ENCODE results near the gene EFNA2. TPM values are rescaled to one million over a fixed set of nuclear protein-coding genes. Genes with fewer than 3 reads are reported as not detected.

Gene EFNA2
- total RNA-seq, 1 experiment from 2014 or later, result 14.3 TPM

GRCh38 chr19:1280636-1281568, 4.8 kb upstream of the EFNA2 start:
- no peak overlapping the region for H4K8ac ChIP-seq (replicated peaks; ENCODE audit: insufficient read length, low read depth, low read length)
- H4K20me1 ChIP-seq (ENCODE audit: control insufficient read depth, insufficient read depth, insufficient read length), result no peaks in the 10 kb centered on the region
- no peak overlapping the region for H3K27ac ChIP-seq (ENCODE audit: insufficient read length, low read depth, low read length)
- H3T11ph ChIP-seq (ENCODE audit: low read length), result no peak overlapping the region
- peaks cover 0 to 34% (median 13%) of the 10 kb centered on the region in 3 experiments; a peak in 5 of 7 replicates for H3K36me3 Mint-ChIP-seq (ENCODE audit: insufficient read depth in 1 of 3, low read depth in 3 of 3)
- no peak overlapping the region for H3K18ac ChIP-seq (ENCODE audit: insufficient read length, low read depth, low read length)
- H3K4me3 Mint-ChIP-seq, result 0 out of 5 replicates have a peak overlapping the region, but pooled peaks of 1 of the 2 experiments have one; percentile 33
- H4K5ac ChIP-seq (ENCODE audit: insufficient read length, low read depth, low read length), result no peak overlapping the region
- no peaks in the 10 kb centered on the region for H3K9me3 Mint-ChIP-seq
- H3K4me1 ChIP-seq (ENCODE audit: insufficient read depth, low read length), result no peaks in the 10 kb centered on the region
- H3K4me1 Mint-ChIP-seq, result peaks cover 15 to 23% of the 10 kb centered on the region in 2 experiments
- H2AK5ac ChIP-seq (ENCODE audit: insufficient read length, low read length), result no peak overlapping the region
- H3K79me2 ChIP-seq (ENCODE audit: insufficient read depth, low read length), result no peaks in the 10 kb centered on the region
- H3K23ac ChIP-seq (ENCODE audit: insufficient read length, low read depth, low read length), result no peak overlapping the region
- H3K14ac ChIP-seq (ENCODE audit: insufficient read depth, low read length), result no peak overlapping the region
- no peak overlapping the region for H2BK12ac ChIP-seq (ENCODE audit: insufficient read length, low read depth, low read length)
- peaks cover 4% of the 10 kb centered on the region for H3K23me2 ChIP-seq (ENCODE audit: insufficient read length, low read depth, low read length, poor library complexity, severe bottlenecking)
- no peak overlapping the region for H3K4me2 ChIP-seq (ENCODE audit: insufficient read depth, insufficient read length, low read length)
- H3K27me3 Mint-ChIP-seq (ENCODE audit: low read depth), result peaks cover 13% of the 10 kb centered on the region
- no peaks in the 10 kb centered on the region for H3K79me1 ChIP-seq (ENCODE audit: insufficient read depth, low read depth, low read length, poor library complexity, severe bottlenecking)
- no CpG with 5 or more reads among the region's 53 CpGs for WGBS (ENCODE audit: extremely low coverage, insufficient read length, low lambda C conversion rate)
- H3K9ac ChIP-seq (ENCODE audit: extremely low read depth, insufficient read length, low read length), result no peak overlapping the region
- peak overlapping the region in 1 of 3 experiments; percentile 45; a peak in 1 of 7 replicates for H3K27ac Mint-ChIP-seq
- H3K9me3 ChIP-seq (ENCODE audit: control insufficient read depth, low read depth, low read length), result no peaks in the 10 kb centered on the region
- TF ChIP-seq CTCF (conservative IDR thresholded peaks at IDR 0.05), result no peak
- H2BK5ac ChIP-seq (ENCODE audit: insufficient read length, low read length), result no peak overlapping the region
- no peak overlapping the region for H3K4ac ChIP-seq (ENCODE audit: low read depth, low read length)
- H4K91ac ChIP-seq (ENCODE audit: insufficient read length, low read depth, low read length), result no peak overlapping the region
- H2BK120ac ChIP-seq (ENCODE audit: low read depth, low read length, poor library complexity, severe bottlenecking), result no peak overlapping the region
- no peaks in the 10 kb centered on the region for H3K27me3 ChIP-seq (ENCODE audit: insufficient read depth, low read length)
- H2AFZ ChIP-seq (ENCODE audit: low read length), result no peak overlapping the region
- no peak overlapping the region for H3K56ac ChIP-seq (ENCODE audit: insufficient read length, low read depth, low read length)
- no peak overlapping the region for H2BK20ac ChIP-seq (ENCODE audit: low read depth, low read length, poor library complexity, severe bottlenecking)
- no peak for DNase-seq
- no peak overlapping the region for H2BK15ac ChIP-seq (ENCODE audit: low read depth, low read length)
